HCT116 (cell line): ENCODE results near the gene CDK5RAP2. TPM values are rescaled to one million over a fixed set of nuclear protein-coding genes. Genes with fewer than 3 reads are reported as not detected.

Experiments
- ATAC-seq: fragments of 200-7000 bp; cut with Tn5 transposase; 2 replicates; pipeline ENCODE4 v1.9.1; 2020; ENCODE audit warnings: mild to moderate bottlenecking, moderate library complexity
- BruUV-seq: library from RNA; stranded (reverse); fragments of 400-500 nt; replicated peaks from 2 replicates; lab custom pipeline; 2021; lab: Mats Ljungman, UMichigan
- CTCF ChIA-PET: fragments of 300-600 bp; sonication (Branson Sonifier 250); formaldehyde crosslinking; loops from one replicate; lab custom pipeline; 2021; ENCODE audit warnings: antibody characterized with exemption; lab: Charles Lee
- POLR2A ChIA-PET: fragments of 300-600, 350-600 bp; sonication (Branson Sonifier 250); formaldehyde crosslinking; loops from one replicate; lab custom pipeline; 2021; ENCODE audit warnings: antibody characterized with exemption; lab: Charles Lee
- RAD21 ChIA-PET, 2 experiments: fragments of 300-600 bp; sonication (Branson Sonifier 250); formaldehyde crosslinking; loops; one replicate each; lab custom pipeline; 2023; ENCODE audit warnings: low total read pairs in 2 of 2; ENCODE audit not compliant: uncharacterized antibody in 2 of 2, unreplicated experiment in 2 of 2, low non-redundant PET in 1 of 2; lab: Charles Lee
- DNase-seq: peaks from one replicate; pipeline ENCODE4 v3.0.0-alpha.2; 2010; ENCODE audit warnings: low read depth, low spot score
- H2AFZ ChIP-seq: fragments of 200-600 bp; shearing (Covaris generic), sonication (generic); 2 replicates; pipeline ENCODE4 v1.6.1; 2017; ENCODE audit warnings: low read depth, mixed run types, mixed read lengths, antibody characterized with exemption, low read length; ENCODE audit not compliant: poor library complexity, severe bottlenecking
- H3K27ac ChIP-seq: 2 replicates; pipeline ENCODE4 v1.5.1; 2012; ENCODE audit warnings: low read depth, low read length
- H3K27me3 ChIP-seq: fragments of 200-600 bp; sonication (generic); 2 replicates; pipeline ENCODE4 v1.6.1; 2016; ENCODE audit warnings: mixed run types, low read length, mixed read lengths; ENCODE audit not compliant: insufficient read depth
- H3K36me3 ChIP-seq, 2 experiments: fragments of 200-500 bp in 1 of 2; fragments of 200-600 bp in 1 of 2; sonication (Bioruptor generic) in 1 of 2; sonication (generic) in 1 of 2; 2 replicates each; pipeline versions ENCODE4 v1.5.1 to v1.6.1; 2014 to 2016; ENCODE audit warnings: low read length in 2 of 2, inconsistent platforms in 1 of 2, mixed read lengths in 1 of 2, mixed run types in 1 of 2; ENCODE audit not compliant: insufficient read depth in 2 of 2, control insufficient read depth in 1 of 2
- H3K4me1 ChIP-seq, 2 experiments: fragments of 200-600 bp in 1 of 2; sonication (generic) in 1 of 2; 2 replicates each; pipeline versions ENCODE4 v1.5.1 to v1.6.1; 2012 to 2017; ENCODE audit warnings: low read length in 2 of 2, inconsistent platforms in 1 of 2, mild to moderate bottlenecking in 1 of 2, mixed read lengths in 1 of 2, mixed run types in 1 of 2, moderate library complexity in 1 of 2; ENCODE audit not compliant: insufficient read depth in 2 of 2, control insufficient read depth in 1 of 2
- H3K4me2 ChIP-seq: fragments of 200-600 bp; sonication (generic); 2 replicates; pipeline ENCODE4 v1.6.1; 2017; ENCODE audit warnings: mixed run types, low read length, mixed read lengths
- H3K4me3 ChIP-seq, 2 experiments: fragments of 200-600 bp in 1 of 2; sonication (generic) in 1 of 2; replicated peaks in 1 of 2; 2 replicates each; pipeline ENCODE4 v1.5.1; 2011 to 2016; ENCODE audit warnings: low read length in 2 of 2, control low read depth in 1 of 2, low read depth in 1 of 2, mild to moderate bottlenecking in 1 of 2, mixed read lengths in 1 of 2, mixed run types in 1 of 2
- H3K79me2 ChIP-seq: fragments of 200-600 bp; sonication (generic); 2 replicates; pipeline ENCODE4 v1.6.1; 2017; ENCODE audit warnings: mild to moderate bottlenecking, mixed run types, low read length, moderate library complexity, mixed read lengths; ENCODE audit not compliant: insufficient read depth
- H3K9ac ChIP-seq: fragments of 200-600 bp; sonication (generic); 2 replicates; pipeline ENCODE4 v1.6.1; 2016; ENCODE audit warnings: low read length, mixed read lengths
- H3K9me2 ChIP-seq: fragments of 200-600 bp; sonication (generic), shearing (Covaris generic); 2 replicates; pipeline ENCODE4 v1.6.1; 2017; ENCODE audit warnings: mixed run types, mild to moderate bottlenecking, moderate library complexity; ENCODE audit not compliant: insufficient read depth
- H3K9me3 ChIP-seq, 2 experiments: fragments of 200-500 bp in 1 of 2; fragments of 200-600 bp in 1 of 2; sonication (Bioruptor generic) in 1 of 2; sonication (generic) in 1 of 2; 2 replicates each; pipeline ENCODE4 v1.6.1; 2014 to 2017; ENCODE audit warnings: low read length in 2 of 2, mixed read lengths in 2 of 2, inconsistent platforms in 1 of 2, low read depth in 1 of 2, mild to moderate bottlenecking in 1 of 2, mixed run types in 1 of 2, moderate library complexity in 1 of 2; ENCODE audit not compliant: control insufficient read depth in 1 of 2, insufficient read depth in 1 of 2
- H4K20me1 ChIP-seq: fragments of 200-600 bp; sonication (generic), shearing (Covaris generic); 2 replicates; pipeline ENCODE4 v1.6.1; 2017; ENCODE audit warnings: mixed run types, mild to moderate bottlenecking, moderate library complexity; ENCODE audit not compliant: insufficient read depth
- CBX3 ChIP-seq: IDR thresholded peaks from 2 replicates; pipeline ENCODE4 v1.6.1; 2012; ENCODE audit warnings: low read depth
- CEBPB ChIP-seq: IDR thresholded peaks from 2 replicates; pipeline ENCODE4 v1.6.1; 2012; ENCODE audit warnings: low read depth
- EGR1 ChIP-seq: IDR thresholded peaks from 2 replicates; pipeline ENCODE4 v1.6.1; 2012; ENCODE audit warnings: low read depth
- ELF1 ChIP-seq: IDR thresholded peaks from 2 replicates; pipeline ENCODE4 v1.6.1; 2012; ENCODE audit warnings: low read depth, borderline replicate concordance
- EZH2phosphoT487 ChIP-seq: fragments of 200-600 bp; IDR thresholded peaks from 2 replicates; pipeline ENCODE4 v1.6.1; 2018; ENCODE audit warnings: antibody characterized with exemption, borderline replicate concordance
- FOSL1 ChIP-seq: IDR thresholded peaks from 2 replicates; pipeline ENCODE4 v1.6.1; 2012; ENCODE audit warnings: low read depth
- JUND ChIP-seq: IDR thresholded peaks from 2 replicates; pipeline ENCODE4 v1.6.1; 2012
- POLR2A ChIP-seq: IDR thresholded peaks from 2 replicates; pipeline ENCODE4 v1.7.0; 2011; ENCODE audit warnings: borderline replicate concordance; ENCODE audit not compliant: insufficient read depth, insufficient read length; ENCODE audit errors: extremely low read depth
- POLR2AphosphoS5 ChIP-seq: IDR thresholded peaks from 2 replicates; pipeline ENCODE4 v1.6.1; 2011; ENCODE audit warnings: mild to moderate bottlenecking, low read depth, low read length, moderate library complexity
- RAD21 ChIP-seq: IDR thresholded peaks from 2 replicates; pipeline ENCODE4 v1.6.1; 2012; ENCODE audit warnings: low read depth, mild to moderate bottlenecking
- SIN3A ChIP-seq: IDR thresholded peaks from 2 replicates; pipeline ENCODE4 v1.6.1; 2012; ENCODE audit warnings: low read depth
- SP1 ChIP-seq: IDR thresholded peaks from 2 replicates; pipeline ENCODE4 v1.6.1; 2012; ENCODE audit warnings: low read depth
- SRF ChIP-seq: IDR thresholded peaks from 2 replicates; pipeline ENCODE4 v1.6.1; 2012; ENCODE audit warnings: low read depth
- TCF7L2 ChIP-seq: IDR thresholded peaks from 2 replicates; pipeline ENCODE4 v1.7.0; 2011; ENCODE audit warnings: borderline replicate concordance, inconsistent platforms; ENCODE audit not compliant: insufficient read depth, insufficient read length; ENCODE audit errors: extremely low read depth
- ZFX ChIP-seq: fragments of 450-650 bp; IDR thresholded peaks from 2 replicates; pipeline ENCODE4 v1.6.1; 2017
- ZNF274 ChIP-seq: fragments of 200-500 bp; sonication (Bioruptor generic); IDR thresholded peaks from 2 replicates; pipeline ENCODE4 v1.6.1; 2014; ENCODE audit warnings: mild to moderate bottlenecking, low read depth, low read length, inconsistent platforms
- intact Hi-C: fragments of 100-400 bp; cut with micrococcal nuclease; formaldehyde crosslinking; loops from 2 replicates; pipeline ENCODE4 v1.10.0; 2022
- total RNA-seq: library from RNA; stranded (reverse); gene quantifications from one replicate; pipeline ENCODE4 v1.2.1, GENCODE V29; 2021; ENCODE audit not compliant: unreplicated experiment
- TF ChIP-seq, protein P1 (sequence below): IDR thresholded peaks from 2 replicates; pipeline ENCODE4 v1.6.1; 2011; ENCODE audit warnings: mild to moderate bottlenecking, low read length, moderate library complexity; ENCODE audit not compliant: insufficient replicate concordance; ENCODE audit errors: extremely low read depth
- TF ChIP-seq, protein P2 (sequence below): IDR thresholded peaks from 2 replicates; pipeline ENCODE4 v1.6.1; 2012
- TF ChIP-seq, protein P3 (sequence below): IDR thresholded peaks from 2 replicates; pipeline ENCODE4 v1.6.1; 2012; ENCODE audit warnings: low read depth
- TF ChIP-seq, protein P4 (sequence below): IDR thresholded peaks from 2 replicates; pipeline ENCODE4 v1.6.1; 2012
- TF ChIP-seq, protein P5 (sequence below), 3 experiments: fragments of 200-600 bp in 1 of 3; sonication (generic) in 1 of 3; IDR thresholded peaks in 2 of 3; conservative IDR thresholded peaks in 1 of 3; 2 replicates each; pipeline ENCODE4 v1.5.1; 2012 to 2017; ENCODE audit warnings: low read depth in 2 of 3, low read length in 2 of 3, antibody characterized with exemption in 1 of 3, borderline replicate concordance in 1 of 3, control low read depth in 1 of 3, mild to moderate bottlenecking in 1 of 3, mixed read lengths in 1 of 3, mixed run types in 1 of 3, moderate library complexity in 1 of 3; ENCODE audit not compliant: insufficient read depth in 1 of 3

The CDK5RAP2 gene
- total RNA-seq, 1 experiment from 2014 or later: 56.2 TPM

DNA sequence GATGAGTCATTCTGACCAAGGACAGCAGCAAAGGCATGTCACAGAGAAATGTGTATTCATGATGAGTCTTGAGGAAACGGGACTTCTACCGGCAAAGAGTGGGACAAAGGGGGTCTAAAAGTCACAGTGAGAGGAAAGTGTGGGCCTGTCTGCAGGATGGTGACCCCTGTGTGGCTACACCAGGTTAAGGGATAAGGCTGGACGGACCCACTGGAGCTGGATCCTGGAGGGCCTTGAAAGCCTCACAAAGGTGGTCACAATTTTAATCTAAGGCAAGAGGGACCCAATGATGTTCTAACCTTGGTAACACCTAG is 176.5 kb downstream of the CDK5RAP2 start:
- CTCF ChIA-PET: no interaction called here
- DNase-seq (no peak), ATAC-seq (no peak; the same call in 1 of the 2 replicates)
- peak overlapping the region; percentile 31; the same call in 1 of the 2 replicates for H3K9ac ChIP-seq
- H3K27ac ChIP-seq: peak overlapping the region; percentile 51
- peak overlapping the region; percentile 68 for H3K4me2 ChIP-seq
- no peaks in the 10 kb centered on the region for H3K9me3 ChIP-seq
- no peaks in the 10 kb centered on the region for H4K20me1 ChIP-seq
- H3K27me3 ChIP-seq: no peaks in the 10 kb centered on the region
- no TSS peak for BruUV-seq
- RAD21 ChIA-PET: interaction anchor here in 1 of 2 experiments (0.6 kb wide), 1 partner anchor 48 kb away, joined by 3 read pairs; no protein-coding TSS in a partner anchor
- H2AFZ ChIP-seq: no peak overlapping the region
- H3K4me3 ChIP-seq: no peak overlapping the region
- peaks cover 25 to 35% of the 10 kb centered on the region in 2 experiments; a peak in 3 of 4 replicates for H3K36me3 ChIP-seq
- H3K4me1 ChIP-seq: peaks cover 21 to 30% of the 10 kb centered on the region in 2 experiments
- intact Hi-C loops: no loop called here
- H3K79me2 ChIP-seq: no peaks in the 10 kb centered on the region
- POLR2A ChIA-PET: no interaction called here
- H3K9me2 ChIP-seq: no peaks in the 10 kb centered on the region
- TF ChIP-seq, protein P1, sequence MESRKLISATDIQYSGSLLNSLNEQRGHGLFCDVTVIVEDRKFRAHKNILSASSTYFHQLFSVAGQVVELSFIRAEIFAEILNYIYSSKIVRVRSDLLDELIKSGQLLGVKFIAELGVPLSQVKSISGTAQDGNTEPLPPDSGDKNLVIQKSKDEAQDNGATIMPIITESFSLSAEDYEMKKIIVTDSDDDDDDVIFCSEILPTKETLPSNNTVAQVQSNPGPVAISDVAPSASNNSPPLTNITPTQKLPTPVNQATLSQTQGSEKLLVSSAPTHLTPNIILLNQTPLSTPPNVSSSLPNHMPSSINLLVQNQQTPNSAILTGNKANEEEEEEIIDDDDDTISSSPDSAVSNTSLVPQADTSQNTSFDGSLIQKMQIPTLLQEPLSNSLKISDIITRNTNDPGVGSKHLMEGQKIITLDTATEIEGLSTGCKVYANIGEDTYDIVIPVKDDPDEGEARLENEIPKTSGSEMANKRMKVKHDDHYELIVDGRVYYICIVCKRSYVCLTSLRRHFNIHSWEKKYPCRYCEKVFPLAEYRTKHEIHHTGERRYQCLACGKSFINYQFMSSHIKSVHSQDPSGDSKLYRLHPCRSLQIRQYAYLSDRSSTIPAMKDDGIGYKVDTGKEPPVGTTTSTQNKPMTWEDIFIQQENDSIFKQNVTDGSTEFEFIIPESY: no peak
- no peak for TF ChIP-seq ZNF274
- TF ChIP-seq, protein P2, sequence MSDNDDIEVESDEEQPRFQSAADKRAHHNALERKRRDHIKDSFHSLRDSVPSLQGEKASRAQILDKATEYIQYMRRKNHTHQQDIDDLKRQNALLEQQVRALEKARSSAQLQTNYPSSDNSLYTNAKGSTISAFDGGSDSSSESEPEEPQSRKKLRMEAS: peak; percentile 71; the same call in 1 of the 2 replicates
- TF ChIP-seq ELF1: no peak
- TF ChIP-seq RAD21: no peak
- TF ChIP-seq JUND: peak; percentile 84; the same call in 1 of the 2 replicates
- TF ChIP-seq, protein P3, sequence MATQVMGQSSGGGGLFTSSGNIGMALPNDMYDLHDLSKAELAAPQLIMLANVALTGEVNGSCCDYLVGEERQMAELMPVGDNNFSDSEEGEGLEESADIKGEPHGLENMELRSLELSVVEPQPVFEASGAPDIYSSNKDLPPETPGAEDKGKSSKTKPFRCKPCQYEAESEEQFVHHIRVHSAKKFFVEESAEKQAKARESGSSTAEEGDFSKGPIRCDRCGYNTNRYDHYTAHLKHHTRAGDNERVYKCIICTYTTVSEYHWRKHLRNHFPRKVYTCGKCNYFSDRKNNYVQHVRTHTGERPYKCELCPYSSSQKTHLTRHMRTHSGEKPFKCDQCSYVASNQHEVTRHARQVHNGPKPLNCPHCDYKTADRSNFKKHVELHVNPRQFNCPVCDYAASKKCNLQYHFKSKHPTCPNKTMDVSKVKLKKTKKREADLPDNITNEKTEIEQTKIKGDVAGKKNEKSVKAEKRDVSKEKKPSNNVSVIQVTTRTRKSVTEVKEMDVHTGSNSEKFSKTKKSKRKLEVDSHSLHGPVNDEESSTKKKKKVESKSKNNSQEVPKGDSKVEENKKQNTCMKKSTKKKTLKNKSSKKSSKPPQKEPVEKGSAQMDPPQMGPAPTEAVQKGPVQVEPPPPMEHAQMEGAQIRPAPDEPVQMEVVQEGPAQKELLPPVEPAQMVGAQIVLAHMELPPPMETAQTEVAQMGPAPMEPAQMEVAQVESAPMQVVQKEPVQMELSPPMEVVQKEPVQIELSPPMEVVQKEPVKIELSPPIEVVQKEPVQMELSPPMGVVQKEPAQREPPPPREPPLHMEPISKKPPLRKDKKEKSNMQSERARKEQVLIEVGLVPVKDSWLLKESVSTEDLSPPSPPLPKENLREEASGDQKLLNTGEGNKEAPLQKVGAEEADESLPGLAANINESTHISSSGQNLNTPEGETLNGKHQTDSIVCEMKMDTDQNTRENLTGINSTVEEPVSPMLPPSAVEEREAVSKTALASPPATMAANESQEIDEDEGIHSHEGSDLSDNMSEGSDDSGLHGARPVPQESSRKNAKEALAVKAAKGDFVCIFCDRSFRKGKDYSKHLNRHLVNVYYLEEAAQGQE: peak; percentile 46
- TF ChIP-seq POLR2A: no peak
- TF ChIP-seq TCF7L2: no peak
- TF ChIP-seq SRF: 0 out of 2 replicates have a peak, but pooled peaks have one; percentile 51
- no peak for TF ChIP-seq FOSL1
- no peak for TF ChIP-seq EZH2phosphoT487
- TF ChIP-seq EGR1: no peak
- no peak for TF ChIP-seq SIN3A
- TF ChIP-seq POLR2AphosphoS5: no peak
- TF ChIP-seq SP1: no peak; the same call in 1 of the 2 replicates
- TF ChIP-seq CBX3: no peak
- TF ChIP-seq, protein P4, sequence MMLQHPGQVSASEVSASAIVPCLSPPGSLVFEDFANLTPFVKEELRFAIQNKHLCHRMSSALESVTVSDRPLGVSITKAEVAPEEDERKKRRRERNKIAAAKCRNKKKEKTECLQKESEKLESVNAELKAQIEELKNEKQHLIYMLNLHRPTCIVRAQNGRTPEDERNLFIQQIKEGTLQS: 0 out of 2 replicates have a peak, but pooled peaks have one; percentile 55
- TF ChIP-seq, protein P5, sequence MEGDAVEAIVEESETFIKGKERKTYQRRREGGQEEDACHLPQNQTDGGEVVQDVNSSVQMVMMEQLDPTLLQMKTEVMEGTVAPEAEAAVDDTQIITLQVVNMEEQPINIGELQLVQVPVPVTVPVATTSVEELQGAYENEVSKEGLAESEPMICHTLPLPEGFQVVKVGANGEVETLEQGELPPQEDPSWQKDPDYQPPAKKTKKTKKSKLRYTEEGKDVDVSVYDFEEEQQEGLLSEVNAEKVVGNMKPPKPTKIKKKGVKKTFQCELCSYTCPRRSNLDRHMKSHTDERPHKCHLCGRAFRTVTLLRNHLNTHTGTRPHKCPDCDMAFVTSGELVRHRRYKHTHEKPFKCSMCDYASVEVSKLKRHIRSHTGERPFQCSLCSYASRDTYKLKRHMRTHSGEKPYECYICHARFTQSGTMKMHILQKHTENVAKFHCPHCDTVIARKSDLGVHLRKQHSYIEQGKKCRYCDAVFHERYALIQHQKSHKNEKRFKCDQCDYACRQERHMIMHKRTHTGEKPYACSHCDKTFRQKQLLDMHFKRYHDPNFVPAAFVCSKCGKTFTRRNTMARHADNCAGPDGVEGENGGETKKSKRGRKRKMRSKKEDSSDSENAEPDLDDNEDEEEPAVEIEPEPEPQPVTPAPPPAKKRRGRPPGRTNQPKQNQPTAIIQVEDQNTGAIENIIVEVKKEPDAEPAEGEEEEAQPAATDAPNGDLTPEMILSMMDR (IDR thresholded peaks at IDR 0.05 in 2 of 3, conservative IDR thresholded peaks at IDR 0.05 in 1 of 3; ENCODE audit: borderline replicate concordance in 1 of 3, insufficient read depth in 1 of 3, low read depth in 2 of 3, low read length in 2 of 3): no peak
- TF ChIP-seq ZFX: no peak
- no peak for TF ChIP-seq CEBPB
